Renal pelvis (tissue), 4 donors: ENCODE data around the gene MYO18A. TPM values are rescaled to one million over a fixed set of nuclear protein-coding genes. Genes with fewer than 3 reads are reported as not detected.
"Not testable (repeated sequence)": the region's sequence is repeated elsewhere in the genome, so short reads cannot be mapped to it uniquely, and the experiment has no call there.

ENCODE experiments used
- DNase-seq: peaks from one replicate; pipeline ENCODE4 v3.0.0-alpha.2; 2013
- polyA plus RNA-seq, 3 donors: library from polyadenylated mRNA; unstranded; fragments of 120-200 nt; gene quantifications; one replicate each; pipeline ENCODE4 v1.2.1, GENCODE V29; 2013; ENCODE audit not compliant: insufficient read length in 3 of 3

Gene MYO18A
- polyA plus RNA-seq, 3 donors = 43.0 to 44.7 (median 44.2) TPM

DNA sequence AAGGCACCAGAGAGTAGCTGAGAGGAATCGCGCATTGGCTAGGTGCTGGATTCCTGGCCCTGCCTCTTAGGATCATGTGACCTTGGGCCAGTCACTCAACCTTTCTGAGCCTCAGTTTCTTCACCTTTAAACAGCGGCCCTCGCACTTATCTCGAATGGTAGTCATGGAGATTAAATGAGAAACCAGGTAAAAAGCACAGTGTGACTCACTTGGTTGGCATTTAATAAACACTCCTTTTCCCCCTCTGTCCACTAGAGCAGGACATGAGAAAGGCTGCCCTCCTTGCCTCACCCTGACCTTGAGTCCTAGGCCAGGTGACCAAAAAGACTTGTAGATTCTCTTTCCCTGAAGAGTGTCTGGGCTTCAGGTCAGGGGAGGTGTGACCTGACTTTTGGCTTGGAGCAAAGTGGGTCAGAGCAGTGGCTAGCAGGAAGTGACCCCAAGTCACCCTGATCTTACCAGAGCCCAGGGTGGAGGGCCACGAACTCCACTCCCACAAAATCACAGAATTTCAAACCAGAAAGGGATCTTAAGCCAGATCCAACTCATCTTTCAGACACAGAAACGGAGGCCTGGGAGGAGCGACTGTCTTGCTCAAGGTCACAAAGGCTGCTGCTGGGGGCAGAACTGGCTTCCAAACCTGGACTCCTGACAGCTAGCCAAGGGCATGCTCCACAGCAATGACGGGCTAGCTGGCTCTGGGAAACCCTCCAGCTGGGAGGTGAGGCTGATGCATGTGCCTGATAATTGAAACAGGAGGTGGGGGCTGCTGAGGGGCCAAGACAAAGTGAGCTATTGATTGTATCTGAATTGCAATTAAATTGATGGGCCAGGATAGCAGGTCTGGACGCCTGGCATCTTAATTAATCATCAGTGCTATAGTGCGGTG lies 72.0 kb downstream of the MYO18A start:
- no peak for DNase-seq

DNA sequence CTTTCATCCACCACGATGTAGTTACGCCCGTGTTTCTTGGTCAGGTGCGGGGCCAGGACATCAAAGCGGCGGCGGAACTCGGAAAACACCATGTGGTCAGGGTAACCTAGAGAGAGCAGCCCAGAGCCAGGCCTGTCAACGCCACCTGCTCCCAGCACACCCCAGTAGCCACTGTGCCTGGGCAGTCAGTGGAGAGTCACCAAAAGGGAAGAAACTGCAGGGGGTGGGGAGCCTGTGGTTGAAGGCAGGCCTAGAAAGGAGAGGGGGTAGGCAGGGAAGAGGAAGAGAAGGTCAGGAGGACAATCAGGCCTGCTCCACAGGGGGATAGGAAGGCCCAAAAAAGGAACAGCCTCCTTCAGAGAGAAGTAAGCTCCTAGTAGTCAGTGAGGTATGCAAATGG lies 73.1 kb downstream of the MYO18A start:
- DNase-seq = no peak

DNA sequence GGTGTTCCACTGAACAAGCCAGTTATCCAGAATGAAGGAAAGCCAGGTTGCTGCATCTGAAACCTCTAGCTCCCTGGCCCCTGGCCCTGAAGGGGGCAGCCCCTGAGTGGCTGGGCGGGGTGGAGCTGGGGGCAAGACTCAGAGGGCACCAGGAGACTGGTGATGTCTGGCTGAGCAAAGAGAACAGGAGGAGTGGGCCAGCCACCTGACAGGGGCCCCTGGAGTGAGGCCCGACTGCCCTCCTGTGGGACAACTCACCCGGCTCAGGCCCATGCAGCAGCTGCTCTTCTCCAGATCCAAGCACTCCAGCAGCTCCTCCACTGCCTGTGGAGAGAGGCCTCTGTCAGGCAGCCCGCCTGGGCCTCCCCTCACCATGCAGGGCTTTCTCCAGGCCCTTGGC lies 76.9 kb downstream of the MYO18A start:
- DNase-seq = no peak

DNA sequence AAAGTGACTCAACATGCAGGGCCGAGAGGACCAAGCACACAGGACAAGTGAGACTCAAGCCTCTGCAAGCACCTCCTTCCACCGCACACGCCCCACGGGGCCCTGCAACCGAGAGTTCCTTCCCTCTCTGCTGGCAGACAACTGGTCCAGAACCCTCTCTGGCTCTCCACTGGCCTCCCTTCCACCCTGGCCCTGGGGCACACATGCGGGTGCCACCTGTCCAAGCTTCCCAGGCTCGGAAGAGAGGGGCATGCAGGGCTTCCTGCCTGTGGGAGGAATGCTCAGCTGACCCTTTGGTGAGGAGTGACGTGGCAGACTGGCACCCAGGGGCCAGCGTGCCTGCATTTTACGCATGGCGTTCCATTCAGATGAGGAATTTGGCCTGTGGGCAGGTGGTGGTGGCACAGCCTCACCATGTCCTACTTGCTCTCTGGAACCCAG lies 77.4 kb downstream of the MYO18A start:
- no peak for DNase-seq

DNA sequence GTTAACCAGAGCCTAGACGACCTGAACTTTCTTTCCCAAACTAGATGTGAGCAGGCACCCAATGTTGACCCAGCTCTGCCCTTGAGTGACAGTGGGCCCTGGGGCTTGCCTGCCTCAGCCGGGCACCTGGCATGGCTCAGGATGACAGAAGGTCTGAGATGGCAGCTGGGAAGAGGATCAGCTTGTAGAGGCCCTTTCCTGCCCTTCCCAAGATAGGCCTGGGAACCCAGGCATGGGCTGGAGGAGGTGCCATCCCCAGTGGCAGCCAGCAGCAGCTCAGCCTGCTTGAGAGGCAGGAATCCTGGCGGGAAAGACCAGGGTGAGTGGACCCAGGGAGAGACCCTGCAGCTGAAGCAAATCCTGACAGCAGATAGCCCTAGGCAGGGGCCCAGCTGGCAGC lies 78.2 kb downstream of the MYO18A start:
- DNase-seq = no peak

DNA sequence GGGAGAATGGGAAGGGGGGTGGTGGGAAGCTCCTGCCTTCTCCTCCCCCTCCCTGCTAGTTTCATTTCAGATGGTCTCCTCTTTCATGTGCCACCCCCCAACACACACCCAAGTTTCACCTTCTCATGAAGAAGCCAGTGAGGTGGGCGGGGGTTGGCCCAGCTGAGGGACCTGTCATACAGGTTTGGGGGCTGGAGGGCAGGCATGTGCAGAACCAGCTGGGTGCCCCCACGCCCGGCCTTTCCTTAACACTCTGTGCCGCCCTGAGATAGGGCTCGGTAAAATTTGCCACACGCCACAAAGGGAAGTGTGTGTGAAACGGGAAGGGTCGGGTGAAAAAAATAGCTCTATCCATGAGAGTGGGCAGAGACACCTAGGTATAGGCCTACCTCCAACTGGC lies 79.9 kb downstream of the MYO18A start:
- no peak for DNase-seq

DNA sequence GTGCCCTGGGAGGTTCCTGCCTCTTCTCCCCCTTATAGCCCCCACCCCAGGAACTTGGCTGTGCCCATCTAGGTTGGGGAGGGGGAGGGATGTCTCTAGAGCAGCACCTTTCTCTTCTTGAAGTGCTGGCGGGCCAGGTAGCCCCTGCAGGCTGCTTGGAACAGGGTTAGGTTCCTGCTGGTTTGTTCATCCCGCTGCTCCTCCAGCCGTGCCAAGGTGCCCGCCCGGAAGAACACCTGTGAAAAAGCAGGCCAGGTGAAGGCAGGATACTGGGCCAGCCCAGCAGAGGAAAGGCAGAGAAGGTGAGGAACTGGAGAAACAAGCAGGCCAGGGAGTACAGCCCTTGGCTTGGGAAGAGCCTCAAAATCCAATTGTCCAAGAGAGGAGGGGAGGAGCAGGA lies 80.7 kb downstream of the MYO18A start:
- no peak for DNase-seq

DNA sequence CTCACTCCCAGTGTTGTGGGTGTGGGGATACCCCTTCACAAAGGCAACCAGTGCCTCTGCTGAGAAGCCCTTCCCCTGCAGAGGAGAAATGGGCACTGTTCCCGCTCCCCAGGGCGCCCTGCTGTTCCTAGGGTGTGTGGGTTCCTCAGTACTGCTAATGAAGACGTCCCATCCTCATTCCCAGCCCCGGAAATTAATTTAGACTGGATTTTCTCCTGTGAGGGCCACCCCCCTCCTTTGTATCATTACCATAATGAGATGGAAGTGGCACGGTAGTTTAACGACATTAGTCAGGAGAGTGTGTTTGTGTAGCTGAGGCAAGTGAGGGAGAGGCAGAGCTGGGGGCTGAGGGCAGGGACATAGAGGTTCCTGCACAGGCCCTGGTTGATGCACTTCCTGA lies 84.1 kb downstream of the MYO18A start:
- DNase-seq = no peak

DNA sequence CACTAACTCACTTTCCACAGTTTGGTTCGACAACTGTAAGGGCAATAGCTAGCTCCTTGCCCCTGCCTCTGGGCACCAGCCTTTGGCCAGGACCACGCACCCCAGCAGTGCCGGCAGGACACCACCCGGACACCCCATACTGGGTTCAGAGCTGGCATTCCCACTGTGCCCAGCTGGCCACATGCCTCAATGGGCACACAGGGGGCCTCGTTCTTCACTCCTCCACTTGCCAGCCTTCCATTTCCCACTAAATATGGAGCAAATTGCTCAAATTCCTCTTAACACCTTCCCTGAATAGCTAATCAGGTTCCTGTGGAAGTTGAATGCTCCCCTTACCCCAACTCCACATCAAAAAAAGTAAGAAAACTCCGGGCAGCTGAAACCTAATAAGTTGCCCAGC lies 84.8 kb downstream of the MYO18A start:
- DNase-seq = no peak

DNA sequence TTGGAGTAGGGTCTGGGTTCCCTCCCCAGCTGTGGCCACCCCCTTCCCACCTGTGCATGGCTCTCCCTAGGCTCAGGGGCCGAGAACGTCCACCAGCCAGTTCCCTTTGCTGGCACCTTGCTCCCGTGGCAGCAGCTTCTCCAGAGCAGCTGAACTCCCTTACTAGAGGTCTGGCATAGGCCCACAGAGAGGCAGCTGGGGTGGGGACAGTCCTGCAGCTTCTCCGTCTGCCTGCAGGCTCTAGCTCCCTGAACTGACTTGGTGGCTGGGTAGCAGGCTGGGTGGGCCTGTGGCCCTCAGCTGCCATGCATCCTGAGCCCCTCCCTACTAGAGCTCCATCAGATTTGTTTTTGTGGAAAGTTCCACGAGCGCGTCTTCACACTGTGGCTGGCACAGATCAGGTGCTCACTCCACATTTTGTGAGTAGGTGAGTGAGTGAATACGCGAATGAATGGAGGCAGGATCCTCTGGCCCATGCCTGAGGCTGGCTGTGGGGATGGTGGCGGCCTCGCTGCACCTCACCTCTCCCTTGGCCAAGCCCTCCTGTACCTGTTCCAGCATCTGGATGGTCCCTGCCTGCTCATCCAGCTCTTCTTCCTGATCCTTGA lies 86.0 kb downstream of the MYO18A start:
- DNase-seq = no peak

DNA sequence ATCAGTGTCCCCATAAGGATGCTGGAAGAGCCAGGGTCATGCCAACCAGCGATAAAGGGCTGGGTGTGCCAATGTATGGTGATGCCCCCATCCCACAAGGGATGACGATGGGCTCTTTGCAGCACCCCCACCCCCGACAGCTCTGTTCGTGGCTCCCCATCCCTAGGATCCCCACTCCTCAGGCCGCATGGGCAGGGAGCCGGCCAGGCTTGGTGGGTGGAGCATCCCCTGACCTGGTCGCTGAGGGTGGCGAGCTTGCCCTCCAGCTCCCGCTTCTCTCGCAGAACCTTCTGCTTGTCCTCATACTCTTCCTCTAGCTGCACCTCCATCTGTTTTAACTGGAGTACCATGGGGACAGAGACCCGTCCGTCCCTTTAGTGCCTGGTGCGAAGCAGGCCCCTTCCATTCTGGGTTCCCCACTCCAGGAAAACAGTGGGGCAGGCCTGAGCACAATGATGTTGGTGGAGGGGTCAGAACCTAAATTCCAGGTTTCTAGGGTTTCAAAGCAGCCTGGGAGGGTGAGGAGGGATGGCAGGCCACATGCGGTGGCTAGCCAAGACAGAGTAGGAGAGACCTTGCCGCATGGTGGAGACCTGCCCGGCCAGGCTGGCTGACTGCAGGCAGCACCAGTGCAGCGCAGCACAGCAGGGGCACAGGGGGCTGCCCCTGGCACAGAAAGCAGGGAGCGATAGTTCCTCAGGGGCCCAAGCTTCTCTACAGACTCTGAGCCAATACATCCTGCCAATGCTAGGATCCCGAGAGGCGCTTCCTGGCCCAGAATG lies 86.9 kb downstream of the MYO18A start:
- DNase-seq = no peak

DNA sequence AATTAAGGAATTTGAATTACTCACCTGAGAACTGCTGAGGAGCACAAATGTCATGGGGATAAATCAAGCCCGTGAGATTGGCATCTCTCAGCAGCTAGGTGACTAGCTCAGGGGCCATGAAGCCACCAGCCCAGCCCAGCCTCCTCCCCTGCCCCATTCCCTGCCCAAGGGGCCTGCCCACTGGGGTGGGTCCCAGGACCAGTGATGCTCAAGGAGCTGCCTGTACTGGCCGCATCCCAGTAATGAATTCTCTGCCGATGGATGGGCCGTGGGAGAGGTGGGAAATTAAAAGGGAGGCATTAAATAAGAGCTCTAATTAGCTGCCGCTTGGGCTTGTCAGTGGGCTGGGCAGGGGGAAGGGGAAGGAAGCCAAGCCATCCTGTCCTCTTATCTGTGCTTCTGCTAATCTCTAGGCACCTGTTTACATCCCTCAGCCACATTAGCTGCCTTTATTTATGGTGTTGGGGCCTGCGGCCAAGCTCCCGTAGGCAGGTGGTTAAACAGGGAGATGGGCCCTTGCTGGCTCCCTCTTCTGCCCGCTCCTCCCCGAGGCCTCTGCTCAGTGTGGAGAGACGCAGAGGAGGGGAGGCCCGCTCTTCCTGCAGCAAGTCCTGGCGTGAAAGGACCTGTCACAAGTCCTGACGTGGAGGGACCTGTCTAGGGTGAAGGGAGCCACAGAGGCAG lies 88.5 kb downstream of the MYO18A start:
- DNase-seq = no peak

DNA sequence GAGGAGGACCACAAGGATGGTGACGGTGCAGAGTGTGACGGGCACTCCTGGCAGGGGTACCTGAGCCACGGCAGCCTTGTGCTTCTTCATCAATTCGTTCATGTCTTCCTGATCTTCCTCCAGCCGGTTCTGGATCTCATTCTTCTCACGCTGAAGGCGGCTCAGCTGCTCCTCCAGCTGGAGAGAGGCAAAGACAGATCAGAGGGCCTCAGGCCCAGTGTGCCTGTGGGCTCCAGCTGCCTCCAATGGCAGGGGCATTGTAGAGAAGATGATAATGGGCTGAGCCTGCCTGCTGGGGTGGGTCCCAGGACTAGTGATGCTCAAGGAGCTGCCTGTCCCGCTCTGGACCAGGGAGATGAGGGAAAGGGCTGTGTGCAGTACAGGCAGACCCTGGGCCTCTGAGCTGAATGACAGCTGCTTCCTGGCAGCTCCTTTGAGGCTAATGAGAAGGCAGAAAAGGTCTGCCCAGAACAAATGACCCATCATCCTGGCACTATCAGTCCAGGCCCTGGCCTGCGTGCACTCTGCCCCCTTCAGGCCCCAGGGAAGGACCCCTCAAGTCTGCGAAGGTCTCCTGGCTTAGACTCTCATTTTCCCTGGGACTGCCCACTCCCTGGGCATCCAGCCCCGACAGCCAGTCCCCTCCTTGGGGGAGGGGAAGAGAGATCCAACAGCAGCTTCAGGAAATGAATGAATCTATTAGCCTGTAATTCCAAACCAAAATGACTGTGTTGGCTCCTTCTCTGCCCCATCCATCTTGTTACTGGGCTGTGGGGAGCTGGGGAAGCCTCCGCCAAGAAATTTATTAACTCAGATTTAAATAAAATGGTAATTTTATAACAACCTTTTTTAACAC lies 89.2 kb downstream of the MYO18A start:
- no peak for DNase-seq

DNA sequence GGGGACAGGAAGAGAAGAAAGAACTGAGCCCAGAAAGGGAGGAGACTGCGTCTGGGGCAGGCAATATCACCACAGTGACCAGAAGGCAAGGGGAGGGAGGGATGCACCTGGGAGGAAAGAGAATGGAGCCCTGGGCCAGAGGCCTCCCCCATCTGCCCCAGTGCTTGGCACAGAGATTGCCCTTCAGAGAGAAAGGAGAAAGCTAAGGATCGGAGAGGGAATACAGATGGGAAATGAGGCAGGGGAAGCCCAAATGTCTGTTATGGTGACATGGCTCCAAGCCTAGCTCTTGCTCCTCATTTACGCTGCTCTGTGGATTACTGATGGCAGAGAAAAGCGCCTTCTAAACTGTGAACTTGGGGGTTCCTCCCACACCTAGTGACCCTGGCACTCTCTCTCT lies 90.1 kb downstream of the MYO18A start:
- no peak for DNase-seq

DNA sequence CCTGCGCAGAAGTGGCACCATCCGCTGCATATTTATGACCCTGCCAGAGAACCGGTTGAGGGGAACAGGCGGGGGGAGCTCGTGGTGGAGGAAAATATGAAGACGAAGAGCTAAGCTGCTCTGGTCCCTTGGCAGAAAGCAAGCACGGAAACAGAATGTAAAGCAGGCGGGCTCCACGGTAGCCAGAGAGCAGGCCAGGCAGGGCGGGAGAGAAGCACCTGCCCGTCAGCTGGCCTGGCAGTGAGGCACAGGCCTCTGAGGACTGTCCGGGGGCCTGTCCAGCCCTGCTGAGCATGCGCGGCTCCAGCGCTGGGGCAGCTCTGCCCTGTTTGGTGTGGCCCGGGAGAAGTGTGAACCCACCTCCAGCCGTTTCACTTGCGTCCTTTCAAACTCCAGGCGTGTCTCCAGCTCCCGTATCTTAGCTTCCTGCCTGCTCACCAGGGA lies 90.6 kb downstream of the MYO18A start:
- peak; percentile 33 for DNase-seq

DNA sequence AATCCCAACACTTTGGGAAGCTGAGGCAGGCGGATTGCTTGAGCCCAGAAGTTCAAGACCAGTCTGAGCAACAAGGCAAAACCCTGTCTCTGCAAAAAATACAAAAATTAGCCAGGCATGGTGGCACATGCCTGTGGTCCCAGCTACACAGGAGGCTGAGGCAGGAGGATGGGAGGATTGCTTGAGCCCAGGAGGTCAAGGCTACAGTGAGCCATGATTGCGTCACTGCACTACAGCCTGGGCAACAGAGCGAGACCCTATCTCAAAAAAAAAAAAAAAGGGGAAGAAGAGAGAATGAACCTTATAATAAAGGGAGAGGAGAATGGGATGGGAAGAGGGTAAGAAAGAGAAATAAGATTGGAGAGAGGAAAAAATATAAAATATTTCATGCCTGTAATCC lies 91.4 kb downstream of the MYO18A start:
- DNase-seq = not testable (repeated sequence)

DNA sequence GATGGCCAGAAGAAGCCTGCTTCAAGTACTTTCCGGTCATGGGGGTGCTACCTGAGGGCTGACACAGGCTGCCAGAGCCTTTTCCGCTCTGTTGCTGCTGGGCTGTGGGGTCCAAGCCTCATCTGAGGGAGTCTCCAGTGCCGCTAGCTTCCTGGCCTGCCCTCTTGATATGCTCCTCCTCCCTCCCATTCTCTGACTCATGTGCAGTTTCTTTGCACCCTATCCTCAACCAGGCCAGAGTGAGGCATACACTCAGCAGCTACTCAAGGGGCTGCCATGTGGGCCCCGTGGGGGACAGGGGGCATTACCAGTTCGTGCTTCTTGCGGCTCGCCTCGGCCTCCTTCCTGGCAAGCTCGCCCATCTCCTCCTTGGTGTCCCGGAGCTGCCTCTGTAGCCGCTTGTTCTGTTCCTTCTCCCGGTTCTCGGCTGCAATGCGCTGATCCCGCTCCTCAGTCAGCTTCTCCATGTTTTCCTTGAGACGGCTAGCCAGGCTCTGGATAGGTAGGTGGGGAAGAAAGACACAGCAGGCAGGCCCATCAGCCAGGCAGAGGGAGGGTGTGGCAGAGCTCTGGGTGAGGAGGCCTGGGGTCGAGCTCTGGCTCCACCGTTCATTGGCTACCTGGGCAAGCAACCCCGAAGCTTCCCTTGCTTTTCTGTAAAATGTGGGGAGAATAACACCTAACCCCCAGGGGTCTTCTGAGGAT lies 93.4 kb downstream of the MYO18A start:
- no peak for DNase-seq

DNA sequence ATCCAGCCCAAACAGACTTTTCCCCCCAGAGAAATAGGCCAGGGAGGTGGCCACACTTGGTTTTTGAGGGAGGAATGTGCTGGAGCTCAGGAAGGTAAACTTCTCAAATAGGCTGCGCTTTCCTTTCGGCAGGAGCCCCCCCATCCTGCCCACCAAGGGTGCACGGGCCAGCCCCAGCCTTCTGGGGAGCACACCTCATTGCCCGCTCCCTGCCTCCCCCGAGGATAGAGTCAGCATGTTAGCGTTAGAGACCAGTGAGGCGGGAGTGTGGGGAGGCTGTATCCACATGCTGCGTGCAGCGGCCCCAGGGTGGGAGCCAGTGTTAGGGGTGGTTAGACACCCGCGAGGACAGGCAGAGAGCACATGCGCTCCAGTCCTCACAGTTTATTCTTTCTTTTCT lies 95.0 kb downstream of the MYO18A start:
- no peak for DNase-seq

DNA sequence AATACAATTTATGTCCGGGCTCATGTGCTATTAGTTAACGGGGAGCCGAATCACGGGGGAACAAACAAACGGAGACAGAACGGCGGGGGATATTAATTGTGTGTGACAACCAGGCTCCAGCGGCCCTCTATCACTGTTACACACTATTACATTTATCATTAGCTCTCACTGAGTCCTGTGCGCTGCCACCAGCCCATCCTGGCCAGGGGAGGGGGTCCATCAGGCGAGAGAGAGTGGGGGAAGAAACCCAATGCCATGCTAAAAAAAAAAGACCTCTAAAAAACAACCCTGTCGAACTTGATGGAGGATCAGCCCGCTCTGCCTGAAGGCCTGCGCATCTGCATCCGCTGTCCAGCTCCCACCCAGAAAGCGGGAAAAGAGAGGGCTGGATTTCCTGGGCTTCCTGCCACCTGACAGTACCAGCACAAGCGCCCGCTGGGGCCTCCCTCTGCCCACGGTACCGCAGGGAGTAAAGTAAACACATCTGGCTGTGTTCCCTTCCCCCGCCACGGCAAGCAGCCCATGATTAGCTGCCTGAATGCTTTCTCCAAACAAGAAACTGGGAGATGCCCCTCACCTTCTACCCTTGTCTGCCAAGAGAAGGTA lies 95.6 kb downstream of the MYO18A start:
- DNase-seq = peak; percentile 79

DNA sequence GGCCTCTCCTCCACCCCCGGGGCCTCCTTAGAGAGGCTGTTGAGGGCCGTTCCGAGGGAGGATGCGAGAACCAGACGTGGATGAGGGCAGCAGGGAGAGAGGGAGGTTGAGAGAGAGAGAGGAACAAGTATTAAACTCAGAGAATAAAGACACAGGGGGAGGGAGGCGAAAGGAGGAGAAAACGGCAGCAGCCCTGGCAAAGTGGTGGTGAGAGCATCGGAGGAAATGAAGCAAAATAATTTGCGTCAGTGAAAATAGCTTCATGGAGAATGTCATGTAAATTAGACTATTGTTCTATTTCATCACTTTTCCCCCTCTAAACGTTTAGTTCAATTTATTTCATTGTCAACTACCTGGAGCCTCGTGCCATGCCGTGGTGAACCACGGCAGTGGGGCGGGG lies 99.2 kb downstream of the MYO18A start:
- no peak for DNase-seq
